Stromal cell of bone marrow (primary cell): ENCODE data around the gene ARHGEF2.
A peak's percentile ranks its signal among the peaks of the same experiment; 100 is the strongest.
"Not testable (repeated sequence)": the region's sequence is repeated elsewhere in the genome, so short reads cannot be mapped to it uniquely, and the experiment has no call there.

Experiments used
- DNase-seq: peaks from one replicate; pipeline ENCODE4 v3.0.0-alpha.2; 2012; ENCODE audit warnings: low read depth

ARHGEF2 gene

DNA sequence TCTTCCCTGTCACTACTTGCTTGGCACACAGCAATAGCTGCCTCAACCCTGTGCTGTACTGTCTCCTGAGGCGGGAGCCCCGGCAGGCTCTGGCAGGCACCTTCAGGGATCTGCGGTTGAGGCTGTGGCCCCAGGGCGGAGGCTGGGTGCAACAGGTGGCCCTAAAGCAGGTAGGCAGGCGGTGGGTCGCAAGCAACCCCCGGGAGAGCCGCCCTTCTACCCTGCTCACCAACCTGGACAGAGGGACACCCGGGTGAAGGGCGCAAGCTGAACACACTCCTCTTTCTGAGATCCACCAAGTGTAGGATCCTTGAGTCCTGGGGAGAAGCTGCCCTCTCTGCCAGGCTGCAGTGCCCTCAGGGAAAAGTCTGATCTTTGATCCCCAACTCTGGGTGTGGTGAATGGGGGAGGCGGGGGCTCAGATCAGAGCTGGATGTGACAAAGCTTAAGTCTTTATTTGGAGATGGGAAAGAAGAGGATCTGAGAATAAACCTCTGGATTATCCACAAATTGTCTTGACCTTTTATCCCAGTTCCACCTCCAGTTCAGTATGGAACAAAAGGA lies 35.7 kb downstream of the ARHGEF2 start:
- DNase-seq = no peak

DNA sequence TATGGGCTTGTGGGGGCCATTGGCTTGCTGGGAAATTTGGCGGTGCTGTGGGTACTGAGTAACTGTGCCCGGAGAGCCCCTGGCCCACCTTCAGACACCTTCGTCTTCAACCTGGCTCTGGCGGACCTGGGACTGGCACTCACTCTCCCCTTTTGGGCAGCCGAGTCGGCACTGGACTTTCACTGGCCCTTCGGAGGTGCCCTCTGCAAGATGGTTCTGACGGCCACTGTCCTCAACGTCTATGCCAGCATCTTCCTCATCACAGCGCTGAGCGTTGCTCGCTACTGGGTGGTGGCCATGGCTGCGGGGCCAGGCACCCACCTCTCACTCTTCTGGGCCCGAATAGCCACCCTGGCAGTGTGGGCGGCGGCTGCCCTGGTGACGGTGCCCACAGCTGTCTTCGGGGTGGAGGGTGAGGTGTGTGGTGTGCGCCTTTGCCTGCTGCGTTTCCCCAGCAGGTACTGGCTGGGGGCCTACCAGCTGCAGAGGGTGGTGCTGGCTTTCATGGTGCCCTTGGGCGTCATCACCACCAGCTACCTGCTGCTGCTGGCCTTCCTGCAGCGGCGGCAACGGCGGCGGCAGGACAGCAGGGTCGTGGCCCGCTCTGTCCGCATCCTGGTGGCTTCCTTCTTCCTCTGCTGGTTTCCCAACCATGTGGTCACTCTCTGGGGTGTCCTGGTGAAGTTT lies 36.4 kb downstream of the ARHGEF2 start:
- no peak for DNase-seq

DNA sequence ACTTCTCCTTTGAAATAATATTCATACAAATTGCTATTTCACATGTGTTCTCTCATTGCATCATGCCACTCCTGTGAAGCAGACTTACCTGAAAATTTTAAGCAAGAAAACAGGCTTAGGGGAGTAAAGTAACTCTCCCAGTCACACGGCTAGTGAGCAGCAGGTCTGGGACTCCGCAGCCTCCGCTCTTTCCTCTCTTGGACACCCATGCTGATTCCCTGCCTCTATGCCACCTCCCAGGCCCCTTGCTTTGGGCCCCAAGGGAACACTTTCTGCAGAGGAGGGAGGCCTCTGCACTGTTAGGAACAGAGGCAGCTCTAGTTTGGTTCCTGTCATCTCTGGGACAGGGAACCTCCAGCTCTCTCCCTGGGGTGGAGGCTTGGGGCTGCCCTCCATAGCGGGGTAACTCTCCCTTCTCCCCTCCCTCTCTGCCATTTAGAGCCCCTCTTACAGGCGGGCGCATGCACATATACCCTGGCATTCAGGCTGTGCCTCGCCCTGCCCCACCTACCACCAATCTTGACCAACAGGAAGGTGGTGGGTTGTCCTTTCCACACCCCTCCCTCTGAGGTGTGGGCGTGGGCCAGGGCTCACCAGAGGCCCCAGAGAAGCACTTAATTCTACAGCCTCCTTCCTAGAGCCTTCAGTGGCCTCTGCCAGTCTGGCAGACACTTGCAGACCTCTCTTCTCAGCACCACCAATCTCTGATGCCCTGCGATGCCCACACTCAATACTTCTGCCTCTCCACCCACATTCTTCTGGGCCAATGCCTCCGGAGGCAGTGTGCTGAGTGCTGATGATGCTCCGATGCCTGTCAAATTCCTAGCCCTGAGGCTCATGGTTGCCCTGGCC lies 37.1 kb downstream of the ARHGEF2 start, which contains the start of gene RXFP4:
Gene RXFP4, plus strand, starts transcription at position 646 of the 852 bp plus-strand sequence. Its CDS starts 72 bp downstream, at position 718.
- no peak for DNase-seq

DNA sequence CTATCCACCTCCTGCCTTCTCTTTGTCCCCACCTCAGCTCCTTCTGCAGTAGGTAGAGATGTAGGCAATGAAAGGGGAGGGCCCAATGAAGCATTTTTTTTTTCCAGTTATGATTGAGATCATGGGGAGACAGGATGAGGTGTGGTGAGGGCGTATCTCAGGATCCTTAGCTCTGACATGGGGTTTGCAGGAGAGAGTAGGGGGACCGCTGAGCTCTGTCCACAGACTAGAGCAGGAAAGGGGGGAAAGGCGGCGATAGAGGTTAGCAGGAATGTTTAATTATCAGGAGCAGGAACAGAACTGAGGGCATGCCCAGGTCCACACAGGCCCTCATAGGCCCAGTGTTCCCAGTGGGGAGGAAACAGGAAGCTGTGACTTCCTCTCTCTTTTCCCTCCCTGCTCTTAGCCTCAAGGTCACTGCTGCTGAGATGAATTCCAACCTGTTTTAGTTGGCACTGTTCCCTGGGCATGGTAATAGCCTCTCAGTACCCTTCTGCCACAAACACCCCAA lies 37.8 kb downstream of the ARHGEF2 start:
- DNase-seq = no peak

DNA sequence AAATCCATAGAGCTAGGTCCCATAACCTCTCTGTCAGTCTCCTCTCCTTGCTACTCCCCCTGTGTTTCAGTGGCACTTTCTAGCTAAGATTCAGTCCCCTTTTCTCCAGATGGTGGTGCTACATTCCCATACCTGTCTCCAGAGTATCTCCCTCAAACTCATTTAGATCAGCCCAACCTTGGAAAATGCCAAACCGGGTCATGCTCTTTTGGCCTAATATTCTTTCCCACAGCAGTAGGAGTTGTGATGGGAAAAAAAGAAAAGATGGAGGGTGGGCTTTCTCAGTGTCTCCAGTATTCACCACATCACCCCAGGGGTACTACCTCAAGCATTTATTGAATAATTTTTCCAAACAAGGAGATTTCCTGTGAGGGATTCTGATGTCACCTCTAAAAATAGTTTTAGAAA lies 40.1 kb downstream of the ARHGEF2 start:
- DNase-seq = peak; percentile 35

DNA sequence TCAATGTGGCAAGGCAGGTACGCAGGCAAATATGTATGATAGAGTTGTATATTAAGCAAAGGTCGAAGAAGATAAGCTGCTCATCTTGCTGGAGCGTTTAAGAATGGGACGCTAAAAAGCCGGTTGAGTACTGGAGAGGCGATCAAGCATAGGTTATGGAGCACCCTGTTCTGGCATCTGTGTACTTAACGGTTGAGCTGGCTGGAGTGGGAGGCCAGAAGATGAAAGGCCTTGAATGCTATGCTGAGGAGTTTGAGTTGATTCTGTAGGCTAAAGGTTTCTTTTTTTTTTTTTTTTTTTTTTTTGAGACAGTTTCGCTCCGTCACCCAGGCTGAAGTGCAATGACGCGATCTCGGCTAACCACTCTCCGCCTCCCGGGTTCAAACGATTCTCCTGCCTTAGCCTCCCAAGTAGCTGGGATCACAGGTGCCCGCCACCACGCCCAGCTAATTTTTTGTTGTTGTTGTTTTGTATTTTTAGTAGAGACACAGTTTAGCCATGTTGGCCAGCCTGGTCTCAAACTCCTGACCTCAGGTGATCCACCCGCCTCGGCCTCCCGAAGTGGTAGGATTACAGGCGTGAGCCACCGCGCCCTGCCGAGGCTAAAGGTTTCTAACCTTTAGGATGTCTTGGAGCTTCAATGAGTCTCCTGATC lies 43.3 kb downstream of the ARHGEF2 start:
- no peak for DNase-seq

DNA sequence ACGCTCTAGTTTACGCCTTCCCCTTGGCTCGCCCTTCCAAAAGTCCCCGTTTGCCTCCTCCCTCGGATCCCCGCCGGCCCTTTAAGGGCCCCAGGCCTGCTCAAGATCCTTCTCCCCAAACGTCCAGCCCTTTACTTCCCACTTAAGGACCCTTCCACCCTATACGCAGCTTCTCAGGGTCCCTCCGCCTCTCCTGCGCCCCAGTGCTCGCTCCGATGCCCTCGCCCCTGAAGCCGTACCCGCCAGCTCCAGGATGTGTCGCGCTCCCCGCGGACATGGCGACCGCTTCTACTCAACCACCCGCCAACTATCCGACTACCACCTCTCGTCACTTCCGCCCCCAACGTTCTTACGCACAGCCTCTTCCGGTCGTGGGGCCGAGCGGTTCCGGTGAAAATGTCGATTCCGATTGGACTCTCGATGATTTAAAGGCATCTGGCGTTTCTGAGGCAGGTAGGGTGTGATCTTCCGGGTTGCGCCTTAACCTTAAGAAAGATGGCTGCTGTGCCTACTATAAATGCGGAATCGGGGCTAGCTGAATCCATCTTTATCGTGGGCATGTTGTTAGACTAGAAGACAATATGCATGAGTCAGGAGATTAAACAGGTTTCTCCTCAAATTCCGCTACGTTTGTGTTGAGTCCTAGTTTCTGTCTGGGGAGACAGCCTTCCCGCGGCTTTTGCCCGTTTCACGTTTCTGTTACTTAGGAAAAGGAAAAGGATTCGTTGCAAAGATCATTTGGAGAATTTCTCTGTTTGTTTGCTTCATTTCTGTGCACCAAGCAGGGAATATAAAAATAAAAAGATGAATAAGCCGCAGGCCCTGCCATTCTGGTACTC lies 44.0 kb downstream of the ARHGEF2 start, which contains the start of gene KHDC4:
Gene KHDC4, minus strand, starts transcription at position 317 of the 839 bp plus-strand sequence. Its CDS starts 40 bp downstream, at position 277.
- peak; percentile 99 for DNase-seq

DNA sequence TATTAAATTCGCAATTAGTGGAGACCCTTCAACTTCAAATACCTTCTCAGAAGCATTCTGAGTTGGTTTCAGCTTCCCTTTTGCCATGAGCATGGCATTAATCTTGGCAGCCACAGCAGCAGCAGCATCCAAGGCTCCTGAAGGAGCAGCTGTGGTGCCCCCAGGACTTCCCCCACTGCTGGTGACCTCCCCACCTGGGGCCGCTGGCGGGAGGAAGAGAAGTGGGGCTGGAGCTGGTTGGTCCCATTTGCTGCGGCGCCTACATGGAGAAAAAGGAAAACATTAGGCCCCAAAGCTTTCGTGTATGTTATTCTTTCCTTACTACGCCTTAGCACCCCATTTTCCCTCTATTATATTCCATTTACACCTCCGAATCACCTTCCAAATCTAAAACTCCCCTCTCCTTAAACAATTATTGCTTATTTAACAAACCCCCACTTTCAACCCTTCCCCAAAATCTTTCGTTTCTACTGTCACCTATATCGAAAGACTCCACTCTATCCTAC lies 44.7 kb downstream of the ARHGEF2 start:
- no peak for DNase-seq

DNA sequence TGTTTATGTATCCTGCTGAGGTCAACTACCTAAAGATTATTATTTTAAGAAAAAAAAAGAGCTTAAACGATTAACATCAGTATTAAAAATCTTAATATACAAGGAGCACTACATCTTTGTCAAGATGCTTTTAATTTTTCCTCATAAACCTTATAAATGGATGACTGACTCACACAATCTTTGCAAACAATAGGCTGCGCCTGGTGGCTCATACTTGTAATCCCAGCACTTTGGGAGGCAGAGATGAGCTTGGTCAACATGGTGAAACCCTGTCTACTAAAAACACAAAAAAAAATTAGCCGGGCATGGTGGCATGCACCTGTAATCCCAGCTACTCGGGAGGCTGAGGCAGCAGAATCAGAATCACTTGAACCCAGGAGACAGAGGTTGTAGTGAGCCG lies 45.9 kb downstream of the ARHGEF2 start:
- no peak for DNase-seq

DNA sequence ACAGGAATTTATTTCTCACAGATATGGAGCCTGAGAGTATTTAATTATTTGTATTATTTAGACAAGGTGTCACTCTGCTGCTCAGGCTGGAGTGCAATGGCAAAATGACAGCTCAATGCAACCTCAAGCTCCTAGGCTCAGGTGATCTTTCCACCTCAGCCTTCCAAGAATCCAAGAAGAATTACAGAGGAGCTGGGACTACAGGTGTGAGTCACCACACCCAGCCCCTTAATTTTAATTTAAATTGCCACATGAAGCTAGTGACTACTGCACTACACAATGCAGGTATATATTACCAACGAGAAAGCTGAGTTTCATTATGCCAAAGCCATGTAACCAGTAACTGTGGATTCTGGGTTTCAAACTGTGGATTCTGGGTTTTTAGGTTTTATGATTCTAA lies 46.3 kb downstream of the ARHGEF2 start:
- no peak for DNase-seq

DNA sequence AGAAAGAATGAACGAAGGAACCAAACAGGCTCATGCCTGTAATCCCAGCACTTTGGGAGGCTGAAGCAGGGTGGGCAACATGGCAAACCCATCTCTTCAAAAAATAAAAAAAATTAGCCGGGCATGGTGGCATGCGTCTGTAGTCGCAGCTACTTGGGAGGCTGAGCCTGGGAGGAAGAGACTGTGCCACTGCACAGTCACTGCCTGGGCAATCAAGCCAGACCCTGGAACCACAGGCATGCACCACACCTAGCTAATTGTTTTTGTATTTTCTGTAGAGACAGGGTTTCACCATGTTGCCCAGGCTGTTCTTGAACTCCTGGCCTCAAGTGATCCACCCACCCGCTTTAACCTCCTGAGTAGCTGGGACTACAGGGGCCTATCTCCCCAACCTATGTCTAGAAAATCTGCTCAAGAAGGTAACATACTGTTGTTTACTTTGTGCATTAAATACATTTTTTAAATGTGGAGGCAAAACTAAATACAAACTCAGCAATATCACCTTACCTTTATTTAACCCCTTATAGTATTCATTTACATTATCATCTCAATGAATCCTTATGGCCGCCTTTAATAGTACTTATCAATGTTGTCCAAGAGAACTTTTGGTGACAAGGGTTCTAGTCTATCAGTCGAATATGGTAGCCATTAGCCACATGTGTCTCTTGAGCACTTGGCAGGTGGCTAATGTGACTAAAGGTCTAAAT lies 46.9 kb downstream of the ARHGEF2 start:
- no peak for DNase-seq

DNA sequence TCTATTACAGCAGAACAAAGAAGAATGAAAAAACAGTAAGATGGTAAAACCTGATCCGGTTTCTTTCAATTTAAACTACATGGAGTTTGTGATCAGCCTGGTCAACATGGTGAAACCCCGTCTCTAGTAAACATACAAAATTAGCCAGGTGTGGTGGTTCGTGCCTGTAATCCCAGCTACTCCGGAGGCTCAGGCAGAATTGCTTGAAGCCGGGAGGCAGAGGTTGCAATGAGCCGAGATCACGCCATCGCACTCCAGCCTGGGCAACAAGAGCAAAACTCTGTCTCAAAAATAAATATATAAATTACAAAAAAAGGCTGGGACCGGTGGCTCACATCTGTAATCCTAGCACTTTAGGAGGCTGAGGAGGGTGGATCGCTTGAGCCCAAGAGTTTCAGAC lies 47.6 kb downstream of the ARHGEF2 start:
- not testable (repeated sequence) for DNase-seq

DNA sequence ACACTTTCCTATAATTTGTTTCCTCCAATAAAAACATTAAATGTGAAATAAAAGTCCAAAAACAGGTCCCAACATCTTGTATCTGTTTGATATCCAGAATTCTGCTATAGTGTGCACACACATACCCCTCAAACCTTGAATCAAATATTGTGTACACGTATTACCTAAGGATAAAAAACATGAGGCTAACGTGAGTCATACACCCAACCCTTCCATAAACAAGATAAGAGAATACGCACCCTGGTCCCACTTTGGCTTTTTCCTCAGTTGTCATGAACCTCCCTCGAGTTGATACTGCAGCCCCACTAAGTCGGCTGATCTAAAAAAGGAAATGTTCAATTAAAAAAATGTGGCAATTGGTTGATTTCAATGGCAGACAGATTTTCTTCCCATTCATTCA lies 49.3 kb downstream of the ARHGEF2 start:
- no peak for DNase-seq

DNA sequence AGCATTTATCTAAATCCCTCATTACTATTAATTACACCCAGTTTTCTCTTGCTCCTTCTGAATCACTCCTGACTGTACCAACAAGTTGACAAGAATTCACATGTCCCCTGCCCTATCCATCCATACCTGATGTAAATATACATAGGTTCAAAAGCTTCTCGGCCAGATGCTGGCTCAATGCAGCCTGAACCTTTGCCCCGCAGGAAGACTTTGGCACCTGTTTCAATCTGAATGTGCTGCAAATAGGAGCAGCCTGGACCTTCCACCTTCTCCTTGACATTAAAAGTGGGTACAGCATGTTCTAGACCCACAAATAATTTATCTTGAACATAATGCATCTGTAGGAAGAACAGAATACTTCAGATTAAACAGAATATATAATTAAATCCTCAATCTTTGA lies 52.8 kb downstream of the ARHGEF2 start:
- DNase-seq = no peak

DNA sequence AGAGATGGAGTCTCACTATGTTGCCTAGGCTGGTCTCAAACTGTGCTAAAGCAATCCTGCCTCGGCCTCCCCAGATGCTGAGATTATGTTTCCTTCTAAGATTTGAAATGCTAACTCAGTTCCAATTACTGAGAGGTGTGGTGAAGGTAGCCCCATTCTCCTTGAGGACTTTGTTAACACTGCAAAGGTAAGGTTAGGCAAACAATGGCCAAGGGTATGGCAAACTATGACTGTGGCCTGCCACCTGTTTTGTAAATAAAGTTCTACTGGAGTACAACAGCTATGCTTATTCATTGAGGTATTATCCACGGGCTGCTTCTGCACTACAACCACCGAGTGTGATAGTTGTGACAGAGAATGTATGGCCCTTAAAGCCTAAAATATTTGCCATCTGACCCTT lies 57.6 kb downstream of the ARHGEF2 start:
- no peak for DNase-seq

DNA sequence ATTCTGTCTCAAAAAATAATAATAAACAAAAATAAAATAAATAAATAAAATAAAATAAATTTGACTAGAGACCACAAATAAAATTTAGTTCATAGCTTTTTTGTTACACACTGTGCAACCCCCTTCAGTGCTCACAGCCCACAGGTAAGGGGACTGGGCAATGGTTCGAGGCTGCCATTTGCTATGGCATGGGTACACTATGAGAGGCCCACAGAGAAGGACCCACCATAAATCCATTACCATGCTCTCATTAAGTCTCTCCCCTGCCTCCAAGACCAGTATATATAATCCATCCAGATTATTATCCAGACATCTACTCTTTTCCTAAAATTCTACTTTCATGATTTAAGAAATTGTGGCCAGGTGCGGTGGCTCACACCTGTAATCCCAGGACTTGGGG lies 58.5 kb downstream of the ARHGEF2 start:
- DNase-seq = no peak

DNA sequence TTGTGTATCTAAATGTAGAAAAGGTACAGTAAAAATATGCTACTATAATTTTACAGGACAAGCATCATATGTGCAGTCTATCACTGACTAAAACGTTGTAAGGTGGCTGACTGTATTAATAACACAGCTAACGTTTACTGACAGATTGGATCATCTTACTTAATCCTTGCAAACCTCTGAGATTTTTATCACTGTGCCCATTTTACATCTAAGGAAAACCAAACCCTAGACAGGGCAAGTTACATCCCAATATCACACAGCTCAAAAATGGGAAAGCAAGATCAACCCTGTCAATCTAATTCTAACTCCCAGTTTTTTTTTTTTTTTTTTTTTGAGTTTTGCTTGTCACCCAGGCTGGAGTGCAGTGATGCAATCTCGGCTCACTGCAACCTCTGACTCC lies 59.7 kb downstream of the ARHGEF2 start:
- no peak for DNase-seq

DNA sequence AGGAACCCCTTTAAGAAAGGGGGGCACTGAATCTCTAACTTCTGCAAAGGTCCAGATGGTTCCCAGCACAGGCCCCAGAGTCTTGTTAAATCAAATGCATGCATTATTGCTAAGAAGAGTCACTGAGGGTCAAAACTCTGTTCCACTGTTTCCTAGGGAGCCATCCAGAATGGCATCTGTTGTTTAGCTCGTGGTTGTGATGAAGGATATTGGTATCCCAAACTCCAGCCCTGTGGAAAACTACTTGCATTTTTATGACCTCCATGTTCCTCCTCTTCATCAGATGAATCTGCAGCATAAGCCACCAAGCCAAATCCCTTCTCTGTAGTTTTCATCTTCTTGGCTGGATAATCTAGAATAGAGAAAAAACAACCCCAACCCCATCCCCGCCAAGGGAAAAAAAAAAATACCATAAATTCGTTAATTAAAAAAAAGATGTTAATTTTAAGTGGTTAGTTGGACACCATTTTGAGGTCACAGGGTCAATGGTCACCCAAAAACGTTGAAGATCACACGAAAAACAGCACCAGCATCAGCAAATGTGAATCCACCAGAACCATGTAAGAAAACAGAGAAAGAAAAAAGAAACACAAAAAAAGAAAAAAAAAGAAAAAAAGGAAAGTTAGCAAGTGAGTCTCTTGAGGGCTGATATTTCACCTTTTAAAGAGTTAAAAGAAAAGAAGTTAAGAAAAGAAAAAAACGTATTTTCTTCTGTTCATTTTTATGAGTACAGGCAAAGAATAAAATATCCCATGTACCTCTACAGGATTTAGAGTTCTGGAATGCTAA lies 64.2 kb downstream of the ARHGEF2 start:
- no peak for DNase-seq

DNA sequence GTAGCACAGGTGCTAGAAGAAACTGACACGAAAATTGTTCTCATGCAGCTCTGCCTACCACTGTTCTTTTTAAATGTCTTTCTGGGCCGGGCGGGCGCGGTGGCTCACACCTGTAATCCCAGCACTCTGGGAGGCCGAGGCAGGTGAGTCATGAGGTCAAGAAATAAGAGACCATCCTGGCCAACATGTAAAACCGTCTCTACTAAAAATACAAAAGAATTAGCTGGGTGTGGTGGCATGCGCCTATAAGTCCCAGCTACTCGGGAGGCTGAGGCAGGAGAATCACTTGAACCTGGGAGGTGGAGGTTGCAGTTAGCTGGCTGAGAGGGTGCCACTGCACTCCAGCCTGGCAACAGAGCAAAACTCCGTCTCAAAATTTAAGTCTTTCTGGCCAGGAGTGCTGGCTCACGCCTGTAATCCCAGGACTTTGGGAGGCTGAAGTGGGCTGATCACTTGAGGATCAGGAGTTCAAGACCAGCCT lies 66.3 kb downstream of the ARHGEF2 start:
- no peak for DNase-seq
